Osteoblast (primary cell): ENCODE results near the gene KCTD21. TPM values are rescaled to one million over a fixed set of nuclear protein-coding genes. Genes with fewer than 3 reads are reported as not detected.

ENCODE experiments used
- DNase-seq: peaks from one replicate; pipeline ENCODE4 v3.0.0; 2011; ENCODE audit warnings: low spot score, mixed read lengths; ENCODE audit not compliant: insufficient read length; ENCODE audit errors: missing footprints
- H2AFZ ChIP-seq: 2 replicates; pipeline ENCODE4 v1.6.0; 2011; ENCODE audit warnings: mild to moderate bottlenecking, low read length
- H3K27ac ChIP-seq: 2 replicates; pipeline ENCODE4 v1.5.1; 2011; ENCODE audit warnings: mild to moderate bottlenecking, low read depth, low read length, moderate library complexity
- H3K27me3 ChIP-seq: 2 replicates; pipeline ENCODE4 v1.6.0; 2012; ENCODE audit warnings: mild to moderate bottlenecking, control low read depth, inconsistent platforms, low read length, moderate library complexity; ENCODE audit not compliant: insufficient read depth
- H3K36me3 ChIP-seq: 2 replicates; pipeline ENCODE4 v1.5.1; 2011; ENCODE audit warnings: mild to moderate bottlenecking, low read length, control low read depth, moderate library complexity; ENCODE audit not compliant: insufficient read depth
- H3K4me1 ChIP-seq: 2 replicates; pipeline ENCODE4 v1.5.1; 2011; ENCODE audit warnings: mild to moderate bottlenecking, low read length, control low read depth, moderate library complexity; ENCODE audit not compliant: insufficient read depth
- H3K4me2 ChIP-seq: 2 replicates; pipeline ENCODE4 v1.6.0; 2011; ENCODE audit warnings: mild to moderate bottlenecking, low read length; ENCODE audit not compliant: insufficient read depth
- H3K4me3 ChIP-seq: fragments of 200-600 bp; sonication (generic); 3 replicates; pipeline ENCODE4 v1.5.1; 2012; ENCODE audit warnings: mild to moderate bottlenecking, low read length, inconsistent platforms; ENCODE audit not compliant: insufficient read depth
- H3K79me2 ChIP-seq: 2 replicates; pipeline ENCODE4 v1.6.0; 2012; ENCODE audit warnings: mild to moderate bottlenecking, low read length, control low read depth, inconsistent platforms; ENCODE audit not compliant: insufficient read depth
- H3K9me3 ChIP-seq: 2 replicates; pipeline ENCODE4 v1.5.1; 2011; ENCODE audit warnings: low read depth, low read length, control low read depth
- H4K20me1 ChIP-seq: 2 replicates; pipeline ENCODE4 v1.6.0; 2012; ENCODE audit warnings: mild to moderate bottlenecking, low read length, control low read depth; ENCODE audit not compliant: insufficient read depth
- total RNA-seq: library from RNA; depleted of rRNA; stranded (reverse); fragments of >200 nt; gene quantifications from 2 replicates; pipeline ENCODE4 v1.2.3, GENCODE V29; 2012
- TF ChIP-seq, protein P1 (sequence below): IDR thresholded peaks from 2 replicates; pipeline ENCODE4 v1.5.1; 2011; ENCODE audit warnings: mild to moderate bottlenecking, low read depth, low read length, moderate library complexity; ENCODE audit errors: extremely low read depth

KCTD21 gene
- total RNA-seq, 1 donor, result 14.5 TPM

GRCh38 chr11:78207532-78208256 is 19.3 kb upstream of the KCTD21 start:
- Histone ChIP-seq H3K27me3 (no peaks in the 10 kb centered on the region), H3K27ac (peak overlapping the region; percentile 58), H2AFZ (no peak overlapping the region), H4K20me1 (peaks cover 15% of the 10 kb centered on the region), H3K36me3 (peaks cover 61% of the 10 kb centered on the region), H3K9me3 (no peaks in the 10 kb centered on the region), H3K4me2 (no peak overlapping the region), H3K79me2 (peaks cover 30% of the 10 kb centered on the region), H3K4me3 (no peak overlapping the region), H3K4me1 (peaks cover 18% of the 10 kb centered on the region)
- TF ChIP-seq, protein P1, sequence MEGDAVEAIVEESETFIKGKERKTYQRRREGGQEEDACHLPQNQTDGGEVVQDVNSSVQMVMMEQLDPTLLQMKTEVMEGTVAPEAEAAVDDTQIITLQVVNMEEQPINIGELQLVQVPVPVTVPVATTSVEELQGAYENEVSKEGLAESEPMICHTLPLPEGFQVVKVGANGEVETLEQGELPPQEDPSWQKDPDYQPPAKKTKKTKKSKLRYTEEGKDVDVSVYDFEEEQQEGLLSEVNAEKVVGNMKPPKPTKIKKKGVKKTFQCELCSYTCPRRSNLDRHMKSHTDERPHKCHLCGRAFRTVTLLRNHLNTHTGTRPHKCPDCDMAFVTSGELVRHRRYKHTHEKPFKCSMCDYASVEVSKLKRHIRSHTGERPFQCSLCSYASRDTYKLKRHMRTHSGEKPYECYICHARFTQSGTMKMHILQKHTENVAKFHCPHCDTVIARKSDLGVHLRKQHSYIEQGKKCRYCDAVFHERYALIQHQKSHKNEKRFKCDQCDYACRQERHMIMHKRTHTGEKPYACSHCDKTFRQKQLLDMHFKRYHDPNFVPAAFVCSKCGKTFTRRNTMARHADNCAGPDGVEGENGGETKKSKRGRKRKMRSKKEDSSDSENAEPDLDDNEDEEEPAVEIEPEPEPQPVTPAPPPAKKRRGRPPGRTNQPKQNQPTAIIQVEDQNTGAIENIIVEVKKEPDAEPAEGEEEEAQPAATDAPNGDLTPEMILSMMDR, result no peak
- DNase-seq, result no peak

DNA sequence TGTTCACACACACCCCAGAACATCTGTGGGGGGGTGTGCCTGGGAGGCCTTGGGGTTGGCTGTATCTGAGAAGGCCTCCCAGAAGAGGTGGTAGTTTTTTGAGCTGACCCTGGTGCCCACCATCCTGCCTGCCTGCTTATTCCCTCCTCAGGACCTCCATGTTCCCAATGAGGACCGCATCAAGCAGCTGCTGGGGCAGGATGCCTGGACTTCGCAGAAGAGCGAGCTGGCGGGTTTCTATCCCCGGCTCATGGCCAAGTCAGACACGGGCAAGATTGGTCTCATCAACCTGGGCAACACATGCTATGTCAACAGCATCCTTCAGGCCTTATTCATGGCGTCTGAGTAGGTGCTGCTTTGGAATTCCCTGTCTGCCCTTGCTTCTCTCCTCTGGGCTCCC is 17.3 kb upstream of the KCTD21 start:
- H3K9me3 ChIP-seq, result no peaks in the 10 kb centered on the region
- no peak overlapping the region for H3K4me3 ChIP-seq
- H3K27ac ChIP-seq, result no peak overlapping the region
- TF ChIP-seq, protein P1, result no peak
- peaks cover 18% of the 10 kb centered on the region for H3K79me2 ChIP-seq
- DNase-seq, result no peak
- peaks cover 12% of the 10 kb centered on the region for H3K4me1 ChIP-seq
- H3K36me3 ChIP-seq, result peaks cover 72% of the 10 kb centered on the region
- H4K20me1 ChIP-seq, result peaks cover 9% of the 10 kb centered on the region
- H3K4me2 ChIP-seq, result no peak overlapping the region
- no peaks in the 10 kb centered on the region for H3K27me3 ChIP-seq
- H2AFZ ChIP-seq, result no peak overlapping the region

DNA sequence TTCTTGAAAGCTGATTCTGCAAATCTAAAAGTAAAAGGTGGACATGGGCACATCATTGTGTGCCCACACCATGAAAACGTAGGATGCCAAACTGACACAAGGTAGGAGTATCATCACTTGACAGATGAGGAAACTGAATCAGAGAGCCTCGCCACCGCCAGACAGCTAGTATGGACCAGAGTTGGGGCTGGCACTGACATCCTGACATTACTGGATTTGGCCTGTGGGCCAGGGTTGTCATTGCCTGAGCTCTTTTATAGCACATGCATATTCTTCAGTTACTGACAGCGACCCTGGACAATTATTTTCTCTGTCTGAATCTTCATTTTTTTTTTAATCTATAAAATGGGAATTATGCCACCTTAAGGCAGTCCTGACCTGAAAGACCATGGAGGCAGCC is 16.8 kb upstream of the KCTD21 start:
- peaks cover 9% of the 10 kb centered on the region for H4K20me1 ChIP-seq
- no peak overlapping the region for H3K4me3 ChIP-seq
- DNase-seq, result no peak
- TF ChIP-seq, protein P1, result no peak
- H3K79me2 ChIP-seq, result peaks cover 17% of the 10 kb centered on the region
- H3K4me1 ChIP-seq, result peaks cover 12% of the 10 kb centered on the region
- no peak overlapping the region for H3K27ac ChIP-seq
- H3K27me3 ChIP-seq, result no peaks in the 10 kb centered on the region
- no peak overlapping the region for H2AFZ ChIP-seq
- no peaks in the 10 kb centered on the region for H3K9me3 ChIP-seq
- no peak overlapping the region for H3K4me2 ChIP-seq
- peaks cover 72% of the 10 kb centered on the region for H3K36me3 ChIP-seq

DNA sequence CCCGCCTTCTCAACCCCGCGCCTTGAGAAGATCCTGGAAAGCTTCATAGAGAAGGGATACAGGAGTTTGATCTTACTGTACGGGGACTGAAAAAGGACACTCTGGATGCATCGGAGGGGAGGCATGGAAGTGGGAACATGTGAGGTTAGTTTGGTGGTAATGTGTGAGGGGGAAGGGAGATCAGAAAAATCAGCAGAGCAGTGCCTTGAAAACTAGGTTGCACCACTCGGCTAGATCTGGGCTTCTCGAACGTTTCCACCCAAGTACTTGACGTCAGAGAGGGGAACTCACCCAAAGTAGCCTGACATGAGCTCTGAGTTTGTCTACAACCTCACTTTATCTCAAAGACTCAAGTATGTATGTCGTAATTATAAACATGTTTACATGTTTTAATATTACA is 14.8 kb upstream of the KCTD21 start:
- Histone ChIP-seq H3K27ac (no peak overlapping the region), H2AFZ (no peak overlapping the region), H3K36me3 (peaks cover 70% of the 10 kb centered on the region), H3K79me2 (peaks cover 38% of the 10 kb centered on the region), H3K27me3 (no peaks in the 10 kb centered on the region), H3K4me1 (peaks cover 6% of the 10 kb centered on the region), H3K4me2 (no peak overlapping the region), H4K20me1 (peaks cover 18% of the 10 kb centered on the region), H3K9me3 (no peaks in the 10 kb centered on the region), H3K4me3 (no peak overlapping the region)
- TF ChIP-seq, protein P1, result no peak
- DNase-seq, result peak; percentile 32
